Measurements from ENCODE around the gene CCDC93. TPM values are rescaled to one million over a fixed set of nuclear protein-coding genes. Genes with fewer than 3 reads are reported as not detected.

Gene CCDC93
- polyA plus RNA-seq, 1 donor from 2014 or later, result 98.4 TPM

GRCh38 chr2:117944816-117945215 lies 69.1 kb downstream of the CCDC93 start:
- H3K9ac ChIP-seq (ENCODE audit: low read length), result no peak overlapping the region
- H3K27me3 ChIP-seq (ENCODE audit: insufficient read depth, low read depth, low read length), result no peaks in the 10 kb centered on the region
- peaks cover 23% of the 10 kb centered on the region for H3K36me3 ChIP-seq (ENCODE audit: insufficient read depth, low read length)
- no peak overlapping the region for H2AFZ ChIP-seq (ENCODE audit: low read depth, low read length)
- H3K4me3 ChIP-seq (ENCODE audit: low read length), result no peak overlapping the region
- H3K79me2 ChIP-seq (replicated peaks; ENCODE audit: insufficient read depth, low read length), result no peaks in the 10 kb centered on the region
- H3K9me2 ChIP-seq (ENCODE audit: insufficient read depth, low read length), result no peaks in the 10 kb centered on the region
- no peaks in the 10 kb centered on the region for H3K9me3 ChIP-seq (ENCODE audit: low read length)
- H3K27ac ChIP-seq (ENCODE audit: low read length), result no peak overlapping the region
- H3F3A ChIP-seq (ENCODE audit: insufficient read depth, low read length, poor library complexity, severe bottlenecking), result no peaks in the 10 kb centered on the region
- TF ChIP-seq MXI1 (conservative IDR thresholded peaks at IDR 0.05; ENCODE audit: poor library complexity, severe bottlenecking) (no peak), EZH2 (IDR thresholded peaks at IDR 0.05; ENCODE audit: borderline replicate concordance, insufficient read depth, low read length, poor library complexity, severe bottlenecking) (no peak), SMC3 (conservative IDR thresholded peaks at IDR 0.05; ENCODE audit: poor library complexity) (no peak), POLR2AphosphoS5 (IDR thresholded peaks at IDR 0.05) (no peak), RAD21 (conservative IDR thresholded peaks at IDR 0.05) (no peak), TAF1 (IDR thresholded peaks at IDR 0.05; ENCODE audit: low read depth) (no peak), EP300 (conservative IDR thresholded peaks at IDR 0.05; ENCODE audit: poor library complexity, severe bottlenecking) (no peak), REST (IDR thresholded peaks at IDR 0.05; ENCODE audit: borderline replicate concordance) (no peak), CTCF (IDR thresholded peaks at IDR 0.05; ENCODE audit: poor library complexity, severe bottlenecking) (no peak)
- H4K20me1 ChIP-seq (ENCODE audit: insufficient read depth), result no peaks in the 10 kb centered on the region
- no peak overlapping the region for H3K4me2 ChIP-seq (ENCODE audit: low read length)

GRCh38 chr2:117943013-117943672 lies 70.7 kb downstream of the CCDC93 start:
- Histone ChIP-seq H3K9me3 (ENCODE audit: low read length) (no peaks in the 10 kb centered on the region), H3K27me3 (ENCODE audit: insufficient read depth, low read depth, low read length) (no peaks in the 10 kb centered on the region), H3K9ac (ENCODE audit: low read length) (no peak overlapping the region), H3K9me2 (ENCODE audit: insufficient read depth, low read length) (no peaks in the 10 kb centered on the region), H3K36me3 (ENCODE audit: insufficient read depth, low read length) (peaks cover 23% of the 10 kb centered on the region), H3F3A (ENCODE audit: insufficient read depth, low read length, poor library complexity, severe bottlenecking) (no peaks in the 10 kb centered on the region), H4K20me1 (ENCODE audit: insufficient read depth) (no peaks in the 10 kb centered on the region), H2AFZ (ENCODE audit: low read depth, low read length) (no peak overlapping the region), H3K27ac (ENCODE audit: low read length) (no peak overlapping the region), H3K4me2 (ENCODE audit: low read length) (no peak overlapping the region), H3K4me3 (ENCODE audit: low read length) (no peak overlapping the region), H3K79me2 (replicated peaks; ENCODE audit: insufficient read depth, low read length) (no peaks in the 10 kb centered on the region)
- TF ChIP-seq CTCF (IDR thresholded peaks at IDR 0.05; ENCODE audit: poor library complexity, severe bottlenecking) (no peak), EZH2 (IDR thresholded peaks at IDR 0.05; ENCODE audit: borderline replicate concordance, insufficient read depth, low read length, poor library complexity, severe bottlenecking) (no peak), TAF1 (IDR thresholded peaks at IDR 0.05; ENCODE audit: low read depth) (no peak), REST (IDR thresholded peaks at IDR 0.05; ENCODE audit: borderline replicate concordance) (no peak), RAD21 (conservative IDR thresholded peaks at IDR 0.05) (no peak), SMC3 (conservative IDR thresholded peaks at IDR 0.05; ENCODE audit: poor library complexity) (no peak), MXI1 (conservative IDR thresholded peaks at IDR 0.05; ENCODE audit: poor library complexity, severe bottlenecking) (no peak), POLR2AphosphoS5 (IDR thresholded peaks at IDR 0.05) (no peak), EP300 (conservative IDR thresholded peaks at IDR 0.05; ENCODE audit: poor library complexity, severe bottlenecking) (no peak)

Measured in neural cell (in vitro differentiated cells).